MM.1S (cell line): ENCODE data around the gene ITGA3.

Experiments
- DNase-seq: peaks from one replicate; pipeline ENCODE4 v3.0.0-alpha.2; 2015
- H2AFZ ChIP-seq: fragments of 300-600 bp; sonication (generic); 2 replicates; pipeline ENCODE4 v1.6.0; 2016; ENCODE audit warnings: antibody characterized with exemption, low read length
- H3F3A ChIP-seq: fragments of 300-600 bp; sonication (generic); 2 replicates; pipeline ENCODE4 v1.6.1; 2016; ENCODE audit warnings: mild to moderate bottlenecking, antibody characterized with exemption, low read length, moderate library complexity, mixed read lengths; ENCODE audit not compliant: insufficient read depth
- H3K27ac ChIP-seq: fragments of 300-600 bp; sonication (generic); 2 replicates; pipeline ENCODE4 v1.5.1; 2016; ENCODE audit warnings: mild to moderate bottlenecking, low read length
- H3K27me3 ChIP-seq: fragments of 300-600 bp; sonication (generic); replicated peaks from 2 replicates; pipeline ENCODE4 v1.6.0; 2016; ENCODE audit warnings: low read length; ENCODE audit not compliant: insufficient read depth
- H3K36me3 ChIP-seq: fragments of 300-600 bp; sonication (generic); replicated peaks from 2 replicates; pipeline ENCODE4 v1.6.1; 2016; ENCODE audit warnings: mild to moderate bottlenecking, low read length, mixed read lengths; ENCODE audit not compliant: insufficient read depth
- H3K4me1 ChIP-seq: fragments of 300-600 bp; sonication (generic); 2 replicates; pipeline ENCODE4 v1.6.1; 2016; ENCODE audit warnings: low read length, mixed read lengths
- H3K4me2 ChIP-seq: fragments of 300-600 bp; sonication (generic); 2 replicates; pipeline ENCODE4 v1.6.0; 2016; ENCODE audit warnings: low read depth, low read length
- H3K4me3 ChIP-seq: fragments of 300-600 bp; sonication (generic); 2 replicates; pipeline ENCODE4 v1.5.1; 2016; ENCODE audit warnings: low read length, mixed read lengths
- H3K79me2 ChIP-seq: fragments of 300-600 bp; sonication (generic); 2 replicates; pipeline ENCODE4 v1.6.1; 2016; ENCODE audit warnings: mixed run types, low read length, mixed read lengths
- H3K9ac ChIP-seq: fragments of 300-600 bp; sonication (generic); 2 replicates; pipeline ENCODE4 v1.6.1; 2016; ENCODE audit warnings: low read length, mixed read lengths
- H3K9me2 ChIP-seq: fragments of 300-600 bp; sonication (generic); replicated peaks from 2 replicates; pipeline ENCODE4 v1.6.1; 2016; ENCODE audit warnings: mild to moderate bottlenecking, low read length, mixed read lengths; ENCODE audit not compliant: insufficient read depth
- H3K9me3 ChIP-seq: fragments of 300-600 bp; sonication (generic); replicated peaks from 2 replicates; pipeline ENCODE4 v1.6.1; 2016; ENCODE audit warnings: mild to moderate bottlenecking, low read length, mixed read lengths; ENCODE audit not compliant: insufficient read depth
- H4K20me1 ChIP-seq: fragments of 300-600 bp; sonication (generic); 2 replicates; pipeline ENCODE4 v1.6.1; 2016; ENCODE audit warnings: mild to moderate bottlenecking, low read length, moderate library complexity, mixed read lengths; ENCODE audit not compliant: insufficient read depth
- CTCF ChIP-seq: fragments of 300-600 bp; sonication (generic); IDR thresholded peaks from 2 replicates; pipeline ENCODE4 v1.5.1; 2016; ENCODE audit warnings: antibody characterized with exemption, low read length, mixed read lengths
- EZH2 ChIP-seq: fragments of 300-600 bp; sonication (generic); optimal IDR thresholded peaks from 2 replicates; pipeline ENCODE3; 2017; ENCODE audit warnings: low read depth, mild to moderate bottlenecking, antibody characterized with exemption, low read length, mixed read lengths
- EZH2phosphoT487 ChIP-seq: fragments of 300-600 bp; sonication (generic); IDR thresholded peaks from 2 replicates; pipeline ENCODE4 v1.6.1; 2018; ENCODE audit warnings: antibody characterized with exemption, low read length

The ITGA3 gene

DNA sequence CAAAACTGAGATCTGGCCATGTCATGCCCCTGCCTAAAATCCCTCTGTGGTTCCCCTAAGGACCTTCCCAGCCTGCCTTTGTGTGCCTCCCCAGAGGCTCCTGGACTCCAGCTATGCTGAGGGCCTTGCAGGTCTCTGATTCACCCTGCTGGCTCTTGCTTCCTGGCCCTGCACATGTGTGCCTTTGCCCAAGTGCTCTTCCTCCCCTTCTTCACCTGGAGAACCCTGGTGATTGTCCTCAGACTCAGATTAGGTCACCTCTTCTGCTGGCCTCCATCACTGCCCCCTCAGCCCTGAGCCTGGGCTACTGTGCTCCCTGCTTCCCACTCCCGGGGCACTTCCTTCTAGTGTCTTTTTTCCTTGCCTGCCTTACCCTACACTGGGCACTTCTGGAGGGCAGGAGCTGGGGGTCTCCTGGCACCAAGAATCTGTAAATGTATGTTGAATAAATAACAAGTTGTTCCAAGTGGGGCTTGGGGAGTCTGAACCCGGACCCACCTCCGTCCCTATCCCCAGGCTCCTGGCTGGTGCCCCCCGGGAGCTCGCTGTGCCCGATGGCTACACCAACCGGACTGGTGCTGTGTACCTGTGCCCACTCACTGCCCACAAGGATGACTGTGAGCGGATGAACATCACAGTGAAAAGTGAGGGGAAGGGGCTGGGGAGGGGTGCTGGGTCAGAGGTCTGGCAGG is 7.8 kb downstream of the ITGA3 start:
- DNase-seq = no peak
- TF ChIP-seq EZH2 (no peak), EZH2phosphoT487 (no peak), CTCF (no peak)
- no peaks in the 10 kb centered on the region for H3K9me2 ChIP-seq
- H3K27me3 ChIP-seq = no peaks in the 10 kb centered on the region
- no peaks in the 10 kb centered on the region for H3K36me3 ChIP-seq
- H3K4me3 ChIP-seq = no peak overlapping the region
- no peaks in the 10 kb centered on the region for H3F3A ChIP-seq
- no peak overlapping the region for H3K9ac ChIP-seq
- H2AFZ ChIP-seq = no peak overlapping the region
- H3K4me1 ChIP-seq = peaks cover 5% of the 10 kb centered on the region; the same call in 1 of the 2 replicates
- H3K27ac ChIP-seq = no peak overlapping the region
- peaks cover 16% of the 10 kb centered on the region for H3K79me2 ChIP-seq
- no peaks in the 10 kb centered on the region for H3K9me3 ChIP-seq
- H4K20me1 ChIP-seq = no peaks in the 10 kb centered on the region
- H3K4me2 ChIP-seq = no peak overlapping the region

DNA sequence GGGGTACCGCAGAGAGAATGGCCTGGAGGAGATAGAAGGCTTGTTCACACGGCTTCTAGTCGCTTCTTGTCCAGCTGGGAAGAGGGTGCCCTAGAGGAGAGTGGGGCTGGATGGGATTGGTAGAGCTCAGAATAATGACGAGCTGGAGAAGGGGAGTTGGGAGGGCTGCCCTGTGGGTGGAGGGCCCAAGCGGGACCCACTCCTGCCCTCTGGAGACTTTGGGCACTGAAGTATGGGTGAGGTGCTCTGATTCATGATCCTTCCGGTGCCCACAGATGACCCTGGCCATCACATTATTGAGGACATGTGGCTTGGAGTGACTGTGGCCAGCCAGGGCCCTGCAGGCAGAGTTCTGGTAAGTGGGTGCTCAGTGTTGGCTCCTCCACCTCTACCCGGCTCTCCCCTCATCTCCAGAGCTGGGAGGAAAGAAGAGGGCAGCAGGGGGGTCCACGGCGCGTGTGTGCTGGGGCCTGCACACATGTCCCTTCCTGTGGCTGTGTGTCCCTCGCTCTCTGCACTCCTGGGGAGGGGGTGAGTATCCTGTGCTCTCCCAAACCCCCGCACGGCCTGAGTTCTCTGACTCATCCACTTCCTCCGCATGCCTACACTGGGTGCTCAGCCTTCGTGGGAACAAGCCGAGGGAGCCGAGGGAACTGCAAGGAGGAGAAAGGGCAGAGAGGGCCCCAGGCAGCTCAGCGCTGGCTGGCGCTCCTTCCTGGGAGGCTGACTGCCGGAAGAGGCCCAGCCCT is 8.5 kb downstream of the ITGA3 start:
- Histone ChIP-seq H4K20me1 (no peaks in the 10 kb centered on the region), H3K4me3 (no peak overlapping the region), H3K36me3 (no peaks in the 10 kb centered on the region), H3K27ac (no peak overlapping the region), H3K9me2 (no peaks in the 10 kb centered on the region), H3F3A (no peaks in the 10 kb centered on the region), H3K79me2 (peaks cover 12% of the 10 kb centered on the region), H2AFZ (no peak overlapping the region), H3K4me2 (no peak overlapping the region), H3K4me1 (peaks cover 3% of the 10 kb centered on the region; the same call in 1 of the 2 replicates), H3K9me3 (no peaks in the 10 kb centered on the region), H3K27me3 (no peaks in the 10 kb centered on the region), H3K9ac (no peak overlapping the region)
- TF ChIP-seq EZH2phosphoT487 = no peak
- TF ChIP-seq CTCF = no peak
- TF ChIP-seq EZH2 = no peak
- DNase-seq = no peak

- H3F3A ChIP-seq = no peaks in the 10 kb centered on the region
These were observed 9.1 kb downstream of the ITGA3 start for GRCh38 chr17:50065056-50065455.

More at GRCh38 chr17:50065056-50065455, 9.1 kb downstream of the ITGA3 start:
- no peak overlapping the region for H3K4me3 ChIP-seq
- H3K36me3 ChIP-seq = no peaks in the 10 kb centered on the region
- TF ChIP-seq EZH2 = no peak
- TF ChIP-seq CTCF = no peak
- TF ChIP-seq EZH2phosphoT487 = no peak
- H3K79me2 ChIP-seq = peaks cover 12% of the 10 kb centered on the region
- H4K20me1 ChIP-seq = no peaks in the 10 kb centered on the region
- H3K4me1 ChIP-seq = no peaks in the 10 kb centered on the region
- H3K9ac ChIP-seq = no peak overlapping the region
- H3K27me3 ChIP-seq = no peaks in the 10 kb centered on the region
- no peak for DNase-seq
- no peak overlapping the region for H3K4me2 ChIP-seq
- no peaks in the 10 kb centered on the region for H3K9me3 ChIP-seq
- H2AFZ ChIP-seq = no peak overlapping the region
- no peak overlapping the region for H3K27ac ChIP-seq
- H3K9me2 ChIP-seq = no peaks in the 10 kb centered on the region
